HCT116 (cell line): ENCODE results near the gene ZNF334. TPM values are rescaled to one million over a fixed set of nuclear protein-coding genes. Genes with fewer than 3 reads are reported as not detected.

Experiments used
- ATAC-seq: fragments of 200-7000 bp; cut with Tn5 transposase; 2 replicates; pipeline ENCODE4 v1.9.1; 2020; ENCODE audit warnings: mild to moderate bottlenecking, moderate library complexity
- BruUV-seq: library from RNA; stranded (reverse); fragments of 400-500 nt; replicated peaks from 2 replicates; lab custom pipeline; 2021; lab: Mats Ljungman, UMichigan
- CTCF ChIA-PET: fragments of 300-600 bp; sonication (Branson Sonifier 250); formaldehyde crosslinking; loops from one replicate; lab custom pipeline; 2021; ENCODE audit warnings: antibody characterized with exemption; lab: Charles Lee
- POLR2A ChIA-PET: fragments of 300-600, 350-600 bp; sonication (Branson Sonifier 250); formaldehyde crosslinking; loops from one replicate; lab custom pipeline; 2021; ENCODE audit warnings: antibody characterized with exemption; lab: Charles Lee
- RAD21 ChIA-PET, 2 experiments: fragments of 300-600 bp; sonication (Branson Sonifier 250); formaldehyde crosslinking; loops; one replicate each; lab custom pipeline; 2023; ENCODE audit warnings: low total read pairs in 2 of 2; ENCODE audit not compliant: uncharacterized antibody in 2 of 2, unreplicated experiment in 2 of 2, low non-redundant PET in 1 of 2; lab: Charles Lee
- DNase-seq: peaks from one replicate; pipeline ENCODE4 v3.0.0-alpha.2; 2010; ENCODE audit warnings: low read depth, low spot score
- H2AFZ ChIP-seq: fragments of 200-600 bp; shearing (Covaris generic), sonication (generic); 2 replicates; pipeline ENCODE4 v1.6.1; 2017; ENCODE audit warnings: low read depth, mixed run types, mixed read lengths, antibody characterized with exemption, low read length; ENCODE audit not compliant: poor library complexity, severe bottlenecking
- H3K27ac ChIP-seq: 2 replicates; pipeline ENCODE4 v1.5.1; 2012; ENCODE audit warnings: low read depth, low read length
- H3K27me3 ChIP-seq: fragments of 200-600 bp; sonication (generic); 2 replicates; pipeline ENCODE4 v1.6.1; 2016; ENCODE audit warnings: mixed run types, low read length, mixed read lengths; ENCODE audit not compliant: insufficient read depth
- H3K36me3 ChIP-seq, 2 experiments: fragments of 200-500 bp in 1 of 2; fragments of 200-600 bp in 1 of 2; sonication (Bioruptor generic) in 1 of 2; sonication (generic) in 1 of 2; 2 replicates each; pipeline versions ENCODE4 v1.5.1 to v1.6.1; 2014 to 2016; ENCODE audit warnings: low read length in 2 of 2, inconsistent platforms in 1 of 2, mixed read lengths in 1 of 2, mixed run types in 1 of 2; ENCODE audit not compliant: insufficient read depth in 2 of 2, control insufficient read depth in 1 of 2
- H3K4me1 ChIP-seq, 2 experiments: fragments of 200-600 bp in 1 of 2; sonication (generic) in 1 of 2; 2 replicates each; pipeline versions ENCODE4 v1.5.1 to v1.6.1; 2012 to 2017; ENCODE audit warnings: low read length in 2 of 2, inconsistent platforms in 1 of 2, mild to moderate bottlenecking in 1 of 2, mixed read lengths in 1 of 2, mixed run types in 1 of 2, moderate library complexity in 1 of 2; ENCODE audit not compliant: insufficient read depth in 2 of 2, control insufficient read depth in 1 of 2
- H3K4me2 ChIP-seq: fragments of 200-600 bp; sonication (generic); 2 replicates; pipeline ENCODE4 v1.6.1; 2017; ENCODE audit warnings: mixed run types, low read length, mixed read lengths
- H3K4me3 ChIP-seq, 2 experiments: fragments of 200-600 bp in 1 of 2; sonication (generic) in 1 of 2; replicated peaks in 1 of 2; 2 replicates each; pipeline ENCODE4 v1.5.1; 2011 to 2016; ENCODE audit warnings: low read length in 2 of 2, control low read depth in 1 of 2, low read depth in 1 of 2, mild to moderate bottlenecking in 1 of 2, mixed read lengths in 1 of 2, mixed run types in 1 of 2
- H3K79me2 ChIP-seq: fragments of 200-600 bp; sonication (generic); 2 replicates; pipeline ENCODE4 v1.6.1; 2017; ENCODE audit warnings: mild to moderate bottlenecking, mixed run types, low read length, moderate library complexity, mixed read lengths; ENCODE audit not compliant: insufficient read depth
- H3K9ac ChIP-seq: fragments of 200-600 bp; sonication (generic); 2 replicates; pipeline ENCODE4 v1.6.1; 2016; ENCODE audit warnings: low read length, mixed read lengths
- H3K9me2 ChIP-seq: fragments of 200-600 bp; sonication (generic), shearing (Covaris generic); 2 replicates; pipeline ENCODE4 v1.6.1; 2017; ENCODE audit warnings: mixed run types, mild to moderate bottlenecking, moderate library complexity; ENCODE audit not compliant: insufficient read depth
- H3K9me3 ChIP-seq, 2 experiments: fragments of 200-500 bp in 1 of 2; fragments of 200-600 bp in 1 of 2; sonication (Bioruptor generic) in 1 of 2; sonication (generic) in 1 of 2; 2 replicates each; pipeline ENCODE4 v1.6.1; 2014 to 2017; ENCODE audit warnings: low read length in 2 of 2, mixed read lengths in 2 of 2, inconsistent platforms in 1 of 2, low read depth in 1 of 2, mild to moderate bottlenecking in 1 of 2, mixed run types in 1 of 2, moderate library complexity in 1 of 2; ENCODE audit not compliant: control insufficient read depth in 1 of 2, insufficient read depth in 1 of 2
- H4K20me1 ChIP-seq: fragments of 200-600 bp; sonication (generic), shearing (Covaris generic); 2 replicates; pipeline ENCODE4 v1.6.1; 2017; ENCODE audit warnings: mixed run types, mild to moderate bottlenecking, moderate library complexity; ENCODE audit not compliant: insufficient read depth
- ATF3 ChIP-seq: IDR thresholded peaks from 2 replicates; pipeline ENCODE4 v1.6.1; 2012
- CEBPB ChIP-seq: IDR thresholded peaks from 2 replicates; pipeline ENCODE4 v1.6.1; 2012; ENCODE audit warnings: low read depth
- CTCF ChIP-seq, 3 experiments: fragments of 200-600 bp in 1 of 3; sonication (generic) in 1 of 3; IDR thresholded peaks in 2 of 3; conservative IDR thresholded peaks in 1 of 3; 2 replicates each; pipeline ENCODE4 v1.5.1; 2012 to 2017; ENCODE audit warnings: low read depth in 2 of 3, low read length in 2 of 3, antibody characterized with exemption in 1 of 3, borderline replicate concordance in 1 of 3, control low read depth in 1 of 3, mild to moderate bottlenecking in 1 of 3, mixed read lengths in 1 of 3, mixed run types in 1 of 3, moderate library complexity in 1 of 3; ENCODE audit not compliant: insufficient read depth in 1 of 3
- EGR1 ChIP-seq: IDR thresholded peaks from 2 replicates; pipeline ENCODE4 v1.6.1; 2012; ENCODE audit warnings: low read depth
- ELF1 ChIP-seq: IDR thresholded peaks from 2 replicates; pipeline ENCODE4 v1.6.1; 2012; ENCODE audit warnings: low read depth, borderline replicate concordance
- EZH2 ChIP-seq: fragments of 200-600 bp; sonication (generic); IDR thresholded peaks from 2 replicates; pipeline ENCODE4 v1.6.1; 2017; ENCODE audit warnings: antibody characterized with exemption, mixed run types
- FOSL1 ChIP-seq: IDR thresholded peaks from 2 replicates; pipeline ENCODE4 v1.6.1; 2012; ENCODE audit warnings: low read depth
- JUND ChIP-seq: IDR thresholded peaks from 2 replicates; pipeline ENCODE4 v1.6.1; 2012
- REST ChIP-seq: IDR thresholded peaks from 2 replicates; pipeline ENCODE4 v1.6.1; 2012; ENCODE audit warnings: low read depth
- SIN3A ChIP-seq: IDR thresholded peaks from 2 replicates; pipeline ENCODE4 v1.6.1; 2012; ENCODE audit warnings: low read depth
- SP1 ChIP-seq: IDR thresholded peaks from 2 replicates; pipeline ENCODE4 v1.6.1; 2012; ENCODE audit warnings: low read depth
- TCF7L2 ChIP-seq: IDR thresholded peaks from 2 replicates; pipeline ENCODE4 v1.7.0; 2011; ENCODE audit warnings: borderline replicate concordance, inconsistent platforms; ENCODE audit not compliant: insufficient read depth, insufficient read length; ENCODE audit errors: extremely low read depth
- YY1 ChIP-seq: IDR thresholded peaks from 2 replicates; pipeline ENCODE4 v1.6.1; 2011; ENCODE audit warnings: low read length, low read depth, moderate library complexity, mild to moderate bottlenecking; ENCODE audit not compliant: insufficient replicate concordance; ENCODE audit errors: extremely low read depth
- ZFX ChIP-seq: fragments of 450-650 bp; IDR thresholded peaks from 2 replicates; pipeline ENCODE4 v1.6.1; 2017
- ZNF274 ChIP-seq: fragments of 200-500 bp; sonication (Bioruptor generic); IDR thresholded peaks from 2 replicates; pipeline ENCODE4 v1.6.1; 2014; ENCODE audit warnings: mild to moderate bottlenecking, low read depth, low read length, inconsistent platforms
- intact Hi-C: fragments of 100-400 bp; cut with micrococcal nuclease; formaldehyde crosslinking; loops from 2 replicates; pipeline ENCODE4 v1.10.0; 2022
- total RNA-seq: library from RNA; stranded (reverse); gene quantifications from one replicate; pipeline ENCODE4 v1.2.1, GENCODE V29; 2021; ENCODE audit not compliant: unreplicated experiment

ZNF334 gene
- total RNA-seq, 1 experiment from 2014 or later, result not detected

GRCh38 chr20:46555370-46555956 lies 42.1 kb upstream of the ZNF334 start (continued):
- no peak for TF ChIP-seq TCF7L2
- TF ChIP-seq EZH2, result no peak
- no peak for TF ChIP-seq JUND
- no peak for TF ChIP-seq CTCF (IDR thresholded peaks at IDR 0.05 in 2 of 3, conservative IDR thresholded peaks at IDR 0.05 in 1 of 3; ENCODE audit: borderline replicate concordance in 1 of 3, insufficient read depth in 1 of 3, low read depth in 2 of 3, low read length in 2 of 3)
- TF ChIP-seq, all 23 proteins: peak for 0

GRCh38 chr20:46554828-46555227 lies 41.5 kb upstream of the ZNF334 start:
- no peaks in the 10 kb centered on the region for H3K36me3 ChIP-seq
- H3K4me3 ChIP-seq, result no peak overlapping the region
- TF ChIP-seq YY1, result no peak
- TF ChIP-seq EZH2, result no peak
- TF ChIP-seq TCF7L2, result no peak
- no peak for TF ChIP-seq JUND
- no peak for TF ChIP-seq REST
- TF ChIP-seq EGR1, result no peak
- no peak for TF ChIP-seq ZFX
- TF ChIP-seq SIN3A, result no peak
- no peak for TF ChIP-seq SP1
- no peak for TF ChIP-seq FOSL1
- TF ChIP-seq ZNF274, result no peak
- TF ChIP-seq CTCF (IDR thresholded peaks at IDR 0.05 in 2 of 3, conservative IDR thresholded peaks at IDR 0.05 in 1 of 3; ENCODE audit: borderline replicate concordance in 1 of 3, insufficient read depth in 1 of 3, low read depth in 2 of 3, low read length in 2 of 3), result no peak
- no peak for TF ChIP-seq ELF1
- no peak for TF ChIP-seq CEBPB
- TF ChIP-seq ATF3, result no peak
- TF ChIP-seq, all 23 proteins: peak for 0
- ChIA-PET RAD21 (no interaction called here), POLR2A (no interaction called here), CTCF (interaction anchor here (1.1 kb wide), 1 partner anchor 16 kb away, joined by 3 read pairs; no protein-coding TSS in a partner anchor)
- Histone ChIP-seq H3K27ac (no peak overlapping the region), H4K20me1 (no peaks in the 10 kb centered on the region), H3K9me3 (no peaks in the 10 kb centered on the region), H3K27me3 (0 out of 2 replicates have a peak, but pooled peaks cover 6% of the 10 kb centered on the region), H3K4me2 (no peak overlapping the region), H3K9ac (no peak overlapping the region), H3K79me2 (no peaks in the 10 kb centered on the region), H2AFZ (no peak overlapping the region), H3K9me2 (no peaks in the 10 kb centered on the region), H3K4me1 (0 out of 4 replicates have a peak, but pooled peaks cover 0 to 3% of the 10 kb centered on the region in 2 experiments)
- intact Hi-C loops, result no loop called here
- ATAC-seq, result no peak
- no peak for DNase-seq
- BruUV-seq, result no TSS peak
